NCI-H524 (cell line): ENCODE results near the gene P2RX6.
"Not testable (repeated sequence)": the region's sequence is repeated elsewhere in the genome, so short reads cannot be mapped to it uniquely, and the experiment has no call there.

Source experiments
- DNase-seq, 2 experiments: peaks; one replicate each; lab custom pipeline; 2025; lab: John Stamatoyannopoulos, UW

Gene P2RX6

GRCh38 chr22:20994128-20994901, 20.6 kb upstream of the P2RX6 start:
- no peak for DNase-seq

GRCh38 chr22:20994902-20995241, 20.1 kb upstream of the P2RX6 start:
- no peak for DNase-seq

DNA sequence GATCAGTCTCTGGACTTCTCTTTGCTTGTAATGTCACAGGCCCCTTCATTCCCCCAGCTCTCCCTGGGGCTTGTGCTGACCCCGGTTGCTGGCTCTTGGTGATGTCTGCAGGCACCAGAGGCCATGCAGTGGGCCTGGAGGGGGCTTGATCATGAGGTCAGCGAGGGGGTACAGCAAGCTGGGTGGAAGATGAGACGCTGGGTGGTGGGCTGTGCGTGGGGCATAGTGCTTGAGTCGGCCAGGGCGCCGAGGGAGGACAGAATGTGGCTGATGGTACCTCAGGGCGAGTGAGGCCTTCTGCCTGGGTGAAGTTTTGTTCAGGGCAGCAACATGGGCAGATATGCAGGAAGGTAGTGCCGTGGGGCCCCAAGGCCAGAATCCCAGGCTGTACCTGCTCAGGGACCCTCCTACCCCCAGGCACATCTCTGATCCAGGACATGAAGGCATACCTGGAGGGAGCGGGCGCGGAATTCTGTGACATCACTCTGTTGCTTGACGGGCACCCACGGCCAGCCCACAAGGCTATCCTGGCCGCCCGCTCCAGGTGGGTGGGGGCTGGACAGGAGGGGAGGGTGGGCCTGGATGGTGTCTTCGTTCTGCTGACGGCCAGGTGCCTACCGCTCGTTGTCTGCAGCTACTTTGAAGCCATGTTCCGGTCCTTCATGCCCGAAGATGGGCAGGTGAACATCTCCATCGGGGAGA, 19.5 kb upstream of the P2RX6 start:
- no peak for DNase-seq

GRCh38 chr22:20996031-20996410, 18.9 kb upstream of the P2RX6 start:
- DNase-seq, result no peak

DNA sequence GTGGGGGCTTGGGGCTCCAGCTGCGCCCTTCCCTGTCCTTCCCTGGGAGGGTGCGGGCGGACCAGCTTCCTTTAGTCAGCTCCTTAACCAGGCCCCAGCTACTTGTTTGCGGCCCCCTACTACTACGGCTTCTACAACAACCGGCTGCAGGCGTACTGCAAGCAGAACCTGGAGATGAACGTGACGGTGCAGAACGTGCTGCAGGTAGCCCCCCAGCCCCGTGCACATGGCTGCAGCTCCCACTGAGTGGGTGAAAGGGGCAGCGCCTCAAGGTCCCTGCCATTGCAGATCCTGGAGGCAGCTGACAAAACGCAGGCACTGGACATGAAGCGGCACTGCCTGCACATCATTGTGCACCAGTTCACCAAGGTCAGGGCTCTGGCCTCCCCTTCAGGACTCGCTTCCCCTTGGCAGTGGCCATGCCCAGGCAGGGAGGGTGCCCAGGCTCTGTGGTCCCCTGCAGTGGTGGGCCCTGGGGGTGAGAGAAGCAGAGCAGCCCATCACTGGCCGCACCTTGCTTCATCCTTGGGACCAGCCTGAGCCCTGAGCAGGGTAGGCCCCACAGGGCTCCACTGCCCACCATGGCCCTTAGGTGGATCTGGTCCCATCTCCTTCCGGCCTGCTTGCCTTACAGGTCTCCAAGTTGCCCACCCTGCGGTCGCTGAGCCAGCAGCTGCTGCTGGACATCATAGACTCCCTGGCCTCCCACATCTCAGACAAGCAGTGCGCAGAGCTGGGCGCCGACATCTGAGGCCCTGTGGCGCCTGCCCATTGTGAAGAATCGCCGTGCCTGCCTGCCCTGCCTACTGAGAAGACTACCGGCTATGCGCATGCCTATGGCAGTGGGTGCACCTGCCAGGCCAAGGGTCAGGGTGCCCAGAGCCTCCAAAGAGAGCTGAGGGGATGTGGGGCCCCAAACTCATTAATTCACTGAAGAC, 18.1 kb upstream of the P2RX6 start:
- no peak for DNase-seq

GRCh38 chr22:20997536-20998257, 17.3 kb upstream of the P2RX6 start:
- DNase-seq, result no peak

DNA sequence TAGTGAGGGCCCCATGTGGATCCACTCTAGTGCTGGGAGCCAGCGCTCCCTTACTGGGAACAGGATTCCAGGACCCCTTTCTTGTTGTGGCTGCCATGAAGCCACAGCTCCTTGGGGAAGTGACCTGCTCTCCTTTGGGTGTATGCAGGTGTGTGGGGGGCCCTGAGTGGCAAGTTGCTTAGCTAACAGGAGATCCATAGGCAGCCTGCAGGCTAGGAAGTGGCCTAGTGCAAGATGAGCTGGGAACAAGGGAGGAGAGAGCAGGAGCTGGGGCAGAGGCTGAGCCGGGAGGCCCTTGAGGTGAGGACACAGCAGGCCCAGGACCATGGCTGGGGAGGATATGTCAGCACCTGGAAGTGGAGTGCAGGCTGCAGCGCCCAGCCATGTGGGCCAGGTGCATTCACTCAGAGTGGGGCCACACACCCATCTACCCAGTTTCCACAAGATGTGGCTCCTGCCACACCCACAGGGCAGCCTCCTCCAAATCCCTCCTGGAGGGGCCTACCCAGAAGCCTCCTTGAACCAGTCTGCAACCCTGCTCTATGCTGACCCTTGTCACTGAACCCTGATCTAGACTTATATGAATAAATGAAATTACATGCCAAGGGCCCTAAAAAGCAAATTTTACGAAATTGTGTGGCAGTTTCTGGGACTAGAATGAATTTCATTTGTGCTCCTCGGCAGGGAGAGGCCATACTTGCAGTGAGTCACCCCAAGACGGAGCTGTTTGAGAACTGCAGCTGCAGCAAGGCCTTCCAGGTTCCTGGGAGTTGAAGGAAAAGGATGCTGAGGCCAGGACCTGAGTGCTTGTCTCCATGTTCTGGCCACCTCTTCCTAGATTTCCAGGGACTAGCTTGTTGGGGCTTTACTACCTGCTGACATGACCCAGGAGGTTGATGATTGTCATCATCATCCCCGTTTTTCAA, 16.3 kb upstream of the P2RX6 start:
- no peak for DNase-seq

GRCh38 chr22:20999350-21000206, 15.4 kb upstream of the P2RX6 start:
- DNase-seq, result no peak

DNA sequence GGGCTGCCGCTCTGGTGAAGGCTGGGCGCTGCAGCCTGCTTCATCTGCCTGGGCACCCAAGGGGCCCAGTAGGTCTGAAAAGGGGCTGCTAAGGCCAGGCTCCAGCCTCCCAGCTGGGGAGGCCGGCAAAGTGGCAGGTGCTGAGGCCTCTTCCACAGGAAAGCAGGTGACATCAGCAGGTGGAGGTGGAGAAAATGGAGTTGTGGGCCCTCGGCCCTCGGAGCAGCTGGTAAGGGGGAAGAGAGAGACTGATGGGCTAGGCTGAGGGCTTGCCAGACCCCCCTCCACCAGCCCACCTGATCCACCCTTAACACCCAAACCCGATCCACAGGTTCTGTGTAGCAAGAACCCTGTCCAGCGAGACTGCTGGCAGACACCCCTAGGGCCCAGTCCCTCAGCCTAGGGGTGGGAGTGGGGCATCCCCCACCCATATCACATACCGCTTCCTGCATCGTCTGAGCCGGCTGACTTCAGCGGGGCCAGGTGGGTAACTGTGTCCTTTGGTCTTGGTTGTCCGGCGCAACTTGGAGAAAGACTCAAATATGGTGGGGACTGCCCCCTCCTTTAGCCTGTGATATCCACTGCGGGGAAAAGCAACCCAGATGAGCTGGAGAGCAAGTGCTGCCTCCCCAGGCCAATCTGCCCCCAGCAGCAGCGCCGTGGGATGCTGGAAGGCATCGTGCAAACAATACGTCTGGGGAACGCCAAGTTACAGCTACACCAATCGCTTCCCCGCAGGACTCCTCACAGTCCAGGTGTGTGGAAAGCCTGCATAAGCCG, 14.6 kb upstream of the P2RX6 start:
- no peak for DNase-seq

DNA sequence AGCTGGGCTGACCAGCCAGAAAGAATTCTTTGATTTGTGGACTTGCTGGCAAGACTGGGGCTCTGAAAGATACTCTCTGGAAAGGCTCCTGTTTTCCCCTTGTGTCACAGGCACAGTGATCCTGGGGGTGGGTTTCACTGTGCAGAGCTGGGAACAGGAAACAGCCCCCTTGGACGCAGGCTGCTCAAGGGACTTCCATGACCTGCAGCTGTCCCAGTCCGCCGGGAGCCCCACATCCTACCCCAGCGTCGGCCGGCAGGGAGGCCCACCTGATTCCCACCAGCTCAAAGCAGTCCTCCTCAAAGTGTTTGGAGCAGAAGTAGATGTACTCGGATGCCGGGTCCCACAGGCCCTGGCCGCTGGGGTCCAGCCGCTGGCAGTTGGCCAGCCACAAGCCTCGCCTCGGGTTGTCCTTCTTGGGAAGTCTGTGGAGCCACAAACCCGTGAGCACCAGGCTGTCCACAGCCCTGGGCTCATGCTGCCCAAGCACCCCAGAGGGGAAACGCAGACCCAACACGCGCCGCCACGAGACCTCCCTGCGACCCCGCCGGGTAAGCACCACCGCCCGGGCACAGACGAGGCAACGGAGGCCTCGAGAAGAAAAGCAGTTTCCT, 13.9 kb upstream of the P2RX6 start:
- no peak for DNase-seq

GRCh38 chr22:21001601-21002325, 13.2 kb upstream of the P2RX6 start, which contains the start of gene THAP7:
TSS of gene THAP7 (minus strand) at chr22:21002118. CDS start at chr22:21001911, 207 bp downstream.
- peak; percentile 93 to 96 for DNase-seq

GRCh38 chr22:21003782-21004181, 11.2 kb upstream of the P2RX6 start:
- peak in 1 of 2 experiments; percentile 40 for DNase-seq

DNA sequence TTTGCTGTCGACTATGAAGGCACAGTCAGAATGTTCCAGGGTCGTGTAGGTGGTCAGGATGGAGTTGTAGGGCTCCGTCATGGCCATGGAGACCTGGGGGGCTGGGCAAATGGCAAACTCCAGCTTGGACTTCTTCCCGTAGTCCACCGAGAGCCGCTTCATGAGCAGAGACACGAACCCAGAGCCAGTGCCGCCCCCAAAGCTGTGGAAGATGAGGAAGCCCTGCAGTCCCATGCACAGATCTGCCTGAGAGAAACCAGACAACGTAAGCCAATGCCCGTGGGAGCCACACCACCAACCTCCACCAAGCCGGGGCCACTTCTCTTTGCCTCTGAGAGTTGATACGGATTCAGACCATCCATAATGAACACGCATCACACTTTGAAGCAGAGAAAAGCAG, 5.8 kb upstream of the P2RX6 start:
- DNase-seq, result not testable (repeated sequence)

DNA sequence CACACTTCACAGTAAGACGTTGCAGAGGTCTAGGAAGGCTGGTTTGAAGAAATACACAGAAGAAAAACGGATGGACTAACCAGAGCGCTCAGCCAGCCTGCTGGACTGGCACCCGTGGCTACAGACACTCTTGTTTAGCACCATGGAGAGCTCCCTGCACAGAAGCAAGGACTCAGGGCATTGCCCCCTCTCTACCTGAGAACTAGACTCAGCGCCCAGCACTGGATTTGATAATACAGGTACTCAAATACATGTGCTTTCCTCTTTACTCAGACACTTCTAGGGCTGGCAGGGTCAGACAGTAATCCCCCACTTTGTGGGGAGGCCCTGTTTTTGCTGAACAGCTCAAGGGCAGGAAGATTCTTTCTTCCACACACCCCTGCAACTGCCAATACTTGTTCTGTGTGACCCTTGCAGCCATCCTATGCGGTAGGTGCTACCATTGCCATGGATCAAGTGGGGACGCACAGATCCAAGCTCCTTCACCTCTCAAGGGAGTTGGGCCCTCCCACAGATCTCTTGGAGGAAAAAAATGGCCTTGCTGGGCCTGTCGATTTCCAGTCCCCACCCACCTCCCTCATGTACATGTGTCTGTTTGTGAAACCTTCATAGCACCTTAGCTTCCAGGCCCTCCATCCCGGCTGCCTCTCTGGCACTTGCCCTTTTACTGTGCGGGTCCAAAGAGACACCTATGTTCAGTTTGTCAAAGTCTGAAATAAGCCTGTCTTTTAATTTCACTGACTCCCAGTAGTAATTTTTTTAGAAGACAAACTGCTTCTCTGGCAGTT, 5.1 kb upstream of the P2RX6 start:
- DNase-seq, result no peak

- DNase-seq, result no peak
These were observed 4.4 kb upstream of the P2RX6 start for GRCh38 chr22:21010426-21011113.
